Measurements from ENCODE around the gene PUM2. TPM values are rescaled to one million over a fixed set of nuclear protein-coding genes. Genes with fewer than 3 reads are reported as not detected.
A peak's percentile ranks its signal among the peaks of the same experiment; 100 is the strongest.

PUM2 gene
- total and polyA plus RNA-seq, 4 donors, result 27.4 to 145 (median 51.0) TPM

GRCh38 chr2:20355131-20355530 is 4.5 kb upstream of the PUM2 start:
- ATAC-seq (ENCODE audit: insufficient read depth, low FRiP score), result no peak
- Histone ChIP-seq H3K9me3 (ENCODE audit: control insufficient read depth in 4 of 4, insufficient read depth in 3 of 4, low read length in 3 of 4) (no peaks in the 10 kb centered on the region), H3K4me1 (ENCODE audit: control insufficient read depth in 5 of 5, insufficient read depth in 5 of 5, low read length in 5 of 5) (peaks cover 0 to 20% (median 6%) of the 10 kb centered on the region in 5 donors), H3K36me3 (ENCODE audit: control insufficient read depth in 4 of 4, insufficient read depth in 4 of 4, low read length in 4 of 4) (no peaks in the 10 kb centered on the region), H3K4me3 (no peak overlapping the region), H3K27ac (ENCODE audit: low read depth in 1 of 2, low read length in 1 of 2) (no peak overlapping the region), H3K27me3 (ENCODE audit: control insufficient read depth in 3 of 3, insufficient read depth in 3 of 3, low read length in 2 of 3) (no peaks in the 10 kb centered on the region), H3K9ac (ENCODE audit: insufficient read depth in 1 of 2, low read length in 2 of 2) (no peak overlapping the region)
- TF ChIP-seq, protein P1, sequence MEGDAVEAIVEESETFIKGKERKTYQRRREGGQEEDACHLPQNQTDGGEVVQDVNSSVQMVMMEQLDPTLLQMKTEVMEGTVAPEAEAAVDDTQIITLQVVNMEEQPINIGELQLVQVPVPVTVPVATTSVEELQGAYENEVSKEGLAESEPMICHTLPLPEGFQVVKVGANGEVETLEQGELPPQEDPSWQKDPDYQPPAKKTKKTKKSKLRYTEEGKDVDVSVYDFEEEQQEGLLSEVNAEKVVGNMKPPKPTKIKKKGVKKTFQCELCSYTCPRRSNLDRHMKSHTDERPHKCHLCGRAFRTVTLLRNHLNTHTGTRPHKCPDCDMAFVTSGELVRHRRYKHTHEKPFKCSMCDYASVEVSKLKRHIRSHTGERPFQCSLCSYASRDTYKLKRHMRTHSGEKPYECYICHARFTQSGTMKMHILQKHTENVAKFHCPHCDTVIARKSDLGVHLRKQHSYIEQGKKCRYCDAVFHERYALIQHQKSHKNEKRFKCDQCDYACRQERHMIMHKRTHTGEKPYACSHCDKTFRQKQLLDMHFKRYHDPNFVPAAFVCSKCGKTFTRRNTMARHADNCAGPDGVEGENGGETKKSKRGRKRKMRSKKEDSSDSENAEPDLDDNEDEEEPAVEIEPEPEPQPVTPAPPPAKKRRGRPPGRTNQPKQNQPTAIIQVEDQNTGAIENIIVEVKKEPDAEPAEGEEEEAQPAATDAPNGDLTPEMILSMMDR (IDR thresholded peaks at IDR 0.05; ENCODE audit: control extremely low read depth, extremely low read depth), result no peak
- 80 to 89% methylated on average over 2 of the region's 2 CpGs for WGBS, 2 donors
- DNase-seq, result no peak

- Histone ChIP-seq H3K9ac (ENCODE audit: insufficient read depth in 1 of 2, low read length in 2 of 2) (no peak overlapping the region), H3K36me3 (ENCODE audit: control insufficient read depth in 4 of 4, insufficient read depth in 4 of 4, low read length in 4 of 4) (peaks cover 0 to 2% (median 0%) of the 10 kb centered on the region in 4 donors), H3K27ac (ENCODE audit: low read depth in 1 of 2, low read length in 1 of 2) (no peak overlapping the region), H3K4me1 (ENCODE audit: control insufficient read depth in 5 of 5, insufficient read depth in 5 of 5, low read length in 5 of 5) (peaks cover 4 to 32% (median 14%) of the 10 kb centered on the region in 5 donors), H3K4me3 (no peak overlapping the region), H3K27me3 (ENCODE audit: control insufficient read depth in 3 of 3, insufficient read depth in 3 of 3, low read length in 2 of 3) (no peaks in the 10 kb centered on the region), H3K9me3 (ENCODE audit: control insufficient read depth in 4 of 4, insufficient read depth in 3 of 4, low read length in 3 of 4) (no peaks in the 10 kb centered on the region)
- DNase-seq (no peak), ATAC-seq (ENCODE audit: insufficient read depth, low FRiP score) (no peak)
- TF ChIP-seq, protein P1 (IDR thresholded peaks at IDR 0.05; ENCODE audit: control extremely low read depth, extremely low read depth), result no peak
- WGBS, 2 donors, result 80 to 85% methylated on average over 9 of the region's 9 CpGs
Measured at GRCh38 chr2:20353241-20353992, 2.8 kb upstream of the PUM2 start.

- Histone ChIP-seq H3K4me3 (no peak overlapping the region), H3K9ac (ENCODE audit: insufficient read depth in 1 of 2, low read length in 2 of 2) (peak overlapping the region in 1 of 2 donors; percentile 9), H3K36me3 (ENCODE audit: control insufficient read depth in 4 of 4, insufficient read depth in 4 of 4, low read length in 4 of 4) (peaks cover 0 to 3% (median 0%) of the 10 kb centered on the region in 4 donors), H3K9me3 (ENCODE audit: control insufficient read depth in 4 of 4, insufficient read depth in 3 of 4, low read length in 3 of 4) (no peaks in the 10 kb centered on the region), H3K27ac (ENCODE audit: low read depth in 1 of 2, low read length in 1 of 2) (no peak overlapping the region), H3K27me3 (ENCODE audit: control insufficient read depth in 3 of 3, insufficient read depth in 3 of 3, low read length in 2 of 3) (no peaks in the 10 kb centered on the region), H3K4me1 (ENCODE audit: control insufficient read depth in 5 of 5, insufficient read depth in 5 of 5, low read length in 5 of 5) (peaks cover 8 to 38% (median 15%) of the 10 kb centered on the region in 5 donors)
- WGBS, 2 donors, result 87 to 89% methylated on average over 5 of the region's 5 CpGs
- TF ChIP-seq, protein P1 (IDR thresholded peaks at IDR 0.05; ENCODE audit: control extremely low read depth, extremely low read depth), result no peak
- DNase-seq (peak in 1 of 3 donors; percentile 45), ATAC-seq (ENCODE audit: insufficient read depth, low FRiP score) (no peak)
Measured at GRCh38 chr2:20352581-20353216, 2.1 kb upstream of the PUM2 start.

All from lung (tissue), 12 donors.